GM15510 (cell line): Measurements from ENCODE around the gene TP53TG5.

Source experiments
- POLR2A ChIP-seq: IDR thresholded peaks from 3 replicates; pipeline ENCODE4 v1.6.1; 2011; ENCODE audit warnings: borderline replicate concordance; ENCODE audit not compliant: insufficient read length; ENCODE audit errors: extremely low read depth

The TP53TG5 gene

GRCh38 chr20:45338121-45339030 is 39.7 kb downstream of the TP53TG5 start:
- TF ChIP-seq POLR2A: no peak

- no peak for TF ChIP-seq POLR2A
Observed at GRCh38 chr20:45337367-45338120, 40.6 kb downstream of the TP53TG5 start.

- TF ChIP-seq POLR2A: no peak
Observed at GRCh38 chr20:45336530-45337366, 41.4 kb downstream of the TP53TG5 start.

- no peak for TF ChIP-seq POLR2A
Observed at GRCh38 chr20:45330476-45330875, 47.6 kb downstream of the TP53TG5 start.

- no peak for TF ChIP-seq POLR2A
Observed at GRCh38 chr20:45329497-45330319, 48.4 kb downstream of the TP53TG5 start.

- no peak for TF ChIP-seq POLR2A
Observed at GRCh38 chr20:45328451-45328850, 49.7 kb downstream of the TP53TG5 start.

GRCh38 chr20:45325371-45325770 is 52.8 kb downstream of the TP53TG5 start:
- TF ChIP-seq POLR2A: no peak

GRCh38 chr20:45323731-45324130 is 54.4 kb downstream of the TP53TG5 start:
- TF ChIP-seq POLR2A: no peak

- TF ChIP-seq POLR2A: no peak
Observed at GRCh38 chr20:45322952-45323383, 55.2 kb downstream of the TP53TG5 start.
